Epithelial cell of esophagus (primary cell): Measurements from ENCODE around the gene EIF2S3.
"Not testable (repeated sequence)": the region's sequence is repeated elsewhere in the genome, so short reads cannot be mapped to it uniquely, and the experiment has no call there.

Experiments used
- DNase-seq: peaks from one replicate; pipeline ENCODE4 v3.0.0; 2010; ENCODE audit warnings: low read depth
- H3K4me3 ChIP-seq: 2 replicates; pipeline ENCODE4 v1.5.1; 2011; ENCODE audit warnings: mild to moderate bottlenecking, low read length, control low read depth
- CTCF ChIP-seq: IDR thresholded peaks from 2 replicates; pipeline ENCODE4 v1.5.1; 2011; ENCODE audit warnings: low read depth, mild to moderate bottlenecking, low read length, control low read depth, inconsistent platforms; ENCODE audit not compliant: insufficient read depth; ENCODE audit errors: missing control alignments

The EIF2S3 gene

GRCh38 chrX:24025741-24026403 lies 28.9 kb upstream of the EIF2S3 start:
- no peak for TF ChIP-seq CTCF
- H3K4me3 ChIP-seq, result peak overlapping the region; percentile 64
- DNase-seq, result peak; percentile 39

GRCh38 chrX:24026432-24026831 lies 28.3 kb upstream of the EIF2S3 start:
- DNase-seq, result no peak
- peak overlapping the region; percentile 64 for H3K4me3 ChIP-seq
- TF ChIP-seq CTCF, result no peak

- H3K4me3 ChIP-seq, result peak within 1 kb of the TSS; percentile 64
- no peak for TF ChIP-seq CTCF
- no peak for DNase-seq
Observed at GRCh38 chrX:24027086-24027485, 27.7 kb upstream of the EIF2S3 start, which contains the start of gene KLHL15. Gene KLHL15 (minus strand): TSS chrX:24027186. CDS start chrX:24006693, 20,493 bp downstream.

- no peak for TF ChIP-seq CTCF
Observed at GRCh38 chrX:24027985-24028384, 26.8 kb upstream of the EIF2S3 start.

GRCh38 chrX:24030597-24030996 lies 24.2 kb upstream of the EIF2S3 start:
- H3K4me3 ChIP-seq, result no peak overlapping the region
- no peak for DNase-seq
- no peak for TF ChIP-seq CTCF

More at GRCh38 chrX:24027985-24028384, 26.8 kb upstream of the EIF2S3 start:
- no peak overlapping the region for H3K4me3 ChIP-seq
- no peak for DNase-seq

- no peak for DNase-seq
- no peak for TF ChIP-seq CTCF
- no peak overlapping the region for H3K4me3 ChIP-seq
Observed at GRCh38 chrX:24034485-24034884, 20.3 kb upstream of the EIF2S3 start.

- no peak for DNase-seq
- no peak for TF ChIP-seq CTCF
- H3K4me3 ChIP-seq, result no peak overlapping the region
Observed at GRCh38 chrX:24037729-24038128, 17.0 kb upstream of the EIF2S3 start.

- H3K4me3 ChIP-seq, DNase-seq: not testable (repeated sequence)
Observed at GRCh38 chrX:24046060-24046459, 8.7 kb upstream of the EIF2S3 start.

- DNase-seq, H3K4me3 ChIP-seq: not testable (repeated sequence)
Observed at GRCh38 chrX:24049643-24050042, 5.1 kb upstream of the EIF2S3 start.

- not testable (repeated sequence) for H3K4me3 ChIP-seq, DNase-seq
Observed at GRCh38 chrX:24050522-24051318, 4.0 kb upstream of the EIF2S3 start.
